ENCODE data around the gene TXNRD3.

DNA sequence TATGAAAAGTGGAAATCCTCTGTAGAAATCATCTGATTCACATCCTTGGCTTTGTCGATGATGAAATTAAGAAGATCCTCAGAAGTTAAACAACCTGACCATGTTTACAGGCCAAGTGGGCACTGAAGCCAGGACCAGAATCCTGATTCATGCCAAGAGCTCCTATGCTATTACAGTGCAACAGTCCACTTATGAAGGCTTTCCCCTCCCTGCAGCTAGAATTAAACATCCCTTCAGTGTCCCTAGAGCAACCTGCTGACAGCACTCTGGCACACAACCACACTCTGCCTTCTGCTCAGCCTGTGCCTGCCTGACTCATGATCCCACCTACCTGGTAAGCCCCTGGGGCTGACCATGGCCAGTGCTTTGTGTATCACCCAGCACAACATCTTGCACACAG lies 33.8 kb downstream of the TXNRD3 start:
- TF ChIP-seq, protein P1, sequence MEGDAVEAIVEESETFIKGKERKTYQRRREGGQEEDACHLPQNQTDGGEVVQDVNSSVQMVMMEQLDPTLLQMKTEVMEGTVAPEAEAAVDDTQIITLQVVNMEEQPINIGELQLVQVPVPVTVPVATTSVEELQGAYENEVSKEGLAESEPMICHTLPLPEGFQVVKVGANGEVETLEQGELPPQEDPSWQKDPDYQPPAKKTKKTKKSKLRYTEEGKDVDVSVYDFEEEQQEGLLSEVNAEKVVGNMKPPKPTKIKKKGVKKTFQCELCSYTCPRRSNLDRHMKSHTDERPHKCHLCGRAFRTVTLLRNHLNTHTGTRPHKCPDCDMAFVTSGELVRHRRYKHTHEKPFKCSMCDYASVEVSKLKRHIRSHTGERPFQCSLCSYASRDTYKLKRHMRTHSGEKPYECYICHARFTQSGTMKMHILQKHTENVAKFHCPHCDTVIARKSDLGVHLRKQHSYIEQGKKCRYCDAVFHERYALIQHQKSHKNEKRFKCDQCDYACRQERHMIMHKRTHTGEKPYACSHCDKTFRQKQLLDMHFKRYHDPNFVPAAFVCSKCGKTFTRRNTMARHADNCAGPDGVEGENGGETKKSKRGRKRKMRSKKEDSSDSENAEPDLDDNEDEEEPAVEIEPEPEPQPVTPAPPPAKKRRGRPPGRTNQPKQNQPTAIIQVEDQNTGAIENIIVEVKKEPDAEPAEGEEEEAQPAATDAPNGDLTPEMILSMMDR (IDR thresholded peaks at IDR 0.05; ENCODE audit: poor library complexity): no peak
- TF ChIP-seq EZH2 (IDR thresholded peaks at IDR 0.05; ENCODE audit: borderline replicate concordance) (no peak), EZH2phosphoT487 (IDR thresholded peaks at IDR 0.05; ENCODE audit: low read depth, severe bottlenecking, unreplicated experiment) (no peak)

Data from hepatocyte (in vitro differentiated cells).